Upper lobe of left lung (tissue), 4 donors: ENCODE measurements around the gene AKNA.

Experiments
- EP300 ChIP-seq, 4 donors: sonication (generic); formaldehyde crosslinking; IDR thresholded peaks; one replicate each; pipeline ENCODE4 v1.5.1; 2017; ENCODE audit warnings: antibody characterized with exemption in 4 of 4, control low read depth in 2 of 4
- POLR2A ChIP-seq, 4 donors: fragments of 450-650 bp; IDR thresholded peaks; one replicate each; pipeline ENCODE4 v1.5.1; 2016 to 2017; ENCODE audit warnings: antibody characterized with exemption in 4 of 4, mild to moderate bottlenecking in 2 of 4
- POLR2AphosphoS5 ChIP-seq, 2 donors: sonication (generic); formaldehyde crosslinking; IDR thresholded peaks; one replicate each; pipeline ENCODE4 v1.5.1; 2017; ENCODE audit warnings: antibody characterized with exemption in 2 of 2
- TF ChIP-seq, protein P1 (sequence below), 6 experiments: fragments of 450-650 bp in 4 of 6; fragments of 200-600 bp in 2 of 6; sonication (generic) in 2 of 6; IDR thresholded peaks; one replicate each; pipeline ENCODE4 v1.5.1; 2016 to 2019; ENCODE audit warnings: antibody characterized with exemption in 6 of 6

GRCh38 chr9:114369216-114370130 is 18.3 kb downstream of the AKNA start:
- TF ChIP-seq, protein P1, sequence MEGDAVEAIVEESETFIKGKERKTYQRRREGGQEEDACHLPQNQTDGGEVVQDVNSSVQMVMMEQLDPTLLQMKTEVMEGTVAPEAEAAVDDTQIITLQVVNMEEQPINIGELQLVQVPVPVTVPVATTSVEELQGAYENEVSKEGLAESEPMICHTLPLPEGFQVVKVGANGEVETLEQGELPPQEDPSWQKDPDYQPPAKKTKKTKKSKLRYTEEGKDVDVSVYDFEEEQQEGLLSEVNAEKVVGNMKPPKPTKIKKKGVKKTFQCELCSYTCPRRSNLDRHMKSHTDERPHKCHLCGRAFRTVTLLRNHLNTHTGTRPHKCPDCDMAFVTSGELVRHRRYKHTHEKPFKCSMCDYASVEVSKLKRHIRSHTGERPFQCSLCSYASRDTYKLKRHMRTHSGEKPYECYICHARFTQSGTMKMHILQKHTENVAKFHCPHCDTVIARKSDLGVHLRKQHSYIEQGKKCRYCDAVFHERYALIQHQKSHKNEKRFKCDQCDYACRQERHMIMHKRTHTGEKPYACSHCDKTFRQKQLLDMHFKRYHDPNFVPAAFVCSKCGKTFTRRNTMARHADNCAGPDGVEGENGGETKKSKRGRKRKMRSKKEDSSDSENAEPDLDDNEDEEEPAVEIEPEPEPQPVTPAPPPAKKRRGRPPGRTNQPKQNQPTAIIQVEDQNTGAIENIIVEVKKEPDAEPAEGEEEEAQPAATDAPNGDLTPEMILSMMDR (IDR thresholded peaks at IDR 0.05): no peak
- no peak for TF ChIP-seq POLR2A (IDR thresholded peaks at IDR 0.05)
- TF ChIP-seq EP300 (IDR thresholded peaks at IDR 0.05): peak in 1 of 4 donors; percentile 53
- no peak for TF ChIP-seq POLR2AphosphoS5 (IDR thresholded peaks at IDR 0.05)
